KMS-11 (cell line): Measurements from ENCODE around the gene SLC38A9.

Source experiments
- H2AFZ ChIP-seq: fragments of 200-600 bp; sonication (generic); 2 replicates; pipeline ENCODE4 v1.6.1; 2016; ENCODE audit warnings: antibody characterized with exemption, mixed run types, low read depth
- H3K27ac ChIP-seq: fragments of 200-600 bp; sonication (generic); 2 replicates; pipeline ENCODE4 v1.6.1; 2016; ENCODE audit warnings: mild to moderate bottlenecking, mixed run types
- H3K27me3 ChIP-seq: fragments of 200-600 bp; sonication (generic); 2 replicates; pipeline ENCODE4 v1.6.1; 2017; ENCODE audit warnings: mild to moderate bottlenecking, low read depth, mixed run types, moderate library complexity; ENCODE audit not compliant: insufficient read depth
- H3K36me3 ChIP-seq: fragments of 200-600 bp; sonication (generic); 2 replicates; pipeline ENCODE4 v1.6.1; 2017; ENCODE audit warnings: mild to moderate bottlenecking, mixed run types; ENCODE audit not compliant: insufficient read depth
- H3K4me1 ChIP-seq: fragments of 200-600 bp; sonication (generic); 2 replicates; pipeline ENCODE4 v1.6.1; 2016; ENCODE audit warnings: mild to moderate bottlenecking, low read depth, mixed run types; ENCODE audit not compliant: poor library complexity, severe bottlenecking
- H3K4me2 ChIP-seq: fragments of 200-600 bp; sonication (generic); 2 replicates; pipeline ENCODE4 v1.7.0; 2016; ENCODE audit warnings: mild to moderate bottlenecking, mixed run types
- H3K4me3 ChIP-seq: fragments of 200-600 bp; sonication (generic); IDR thresholded peaks from 2 replicates; pipeline ENCODE4 v1.6.1; 2017; ENCODE audit warnings: low read depth, low read length, mixed read lengths; ENCODE audit not compliant: insufficient read depth
- H3K79me2 ChIP-seq: fragments of 200-600 bp; sonication (generic); 2 replicates; pipeline ENCODE4 v1.6.1; 2016; ENCODE audit warnings: low read depth, mixed run types; ENCODE audit not compliant: insufficient read depth
- H3K9ac ChIP-seq: fragments of 200-600 bp; sonication (generic); 2 replicates; pipeline ENCODE4 v1.6.1; 2016; ENCODE audit warnings: mild to moderate bottlenecking, mixed run types
- H4K20me1 ChIP-seq: fragments of 200-600 bp; sonication (generic); 2 replicates; pipeline ENCODE4 v1.6.1; 2016; ENCODE audit warnings: mild to moderate bottlenecking, mixed run types; ENCODE audit not compliant: insufficient read depth
- TF ChIP-seq, protein P1 (sequence below): fragments of 200-600 bp; sonication (generic); conservative IDR thresholded peaks from 2 replicates; pipeline ENCODE4 v1.6.1; 2017; ENCODE audit warnings: low read depth, mild to moderate bottlenecking, antibody characterized with exemption, low read length, moderate library complexity, mixed read lengths

The SLC38A9 gene

DNA sequence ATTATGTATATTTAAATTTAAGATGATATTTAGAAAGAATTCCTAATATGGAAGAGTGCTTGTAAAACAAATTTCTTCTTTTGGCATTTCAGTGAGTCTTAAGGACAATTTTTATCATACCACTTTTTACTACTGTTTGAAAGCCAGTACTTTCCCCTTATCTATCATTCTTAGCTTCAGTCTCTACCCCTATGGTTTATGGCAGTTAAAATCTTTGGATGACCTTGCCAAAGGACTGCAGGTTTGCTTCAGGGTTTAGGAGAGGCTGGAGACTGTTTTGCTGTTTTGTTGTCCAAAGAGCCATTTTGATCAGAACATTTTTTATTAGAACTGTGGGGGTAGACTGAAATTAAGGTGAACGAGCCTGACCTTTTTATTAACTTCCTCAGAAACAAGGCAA, 30.8 kb downstream of the SLC38A9 start:
- Histone ChIP-seq H3K9ac (no peak overlapping the region), H3K79me2 (no peaks in the 10 kb centered on the region), H3K4me3 (no peak overlapping the region), H3K4me1 (peaks cover 11% of the 10 kb centered on the region), H3K27ac (no peak overlapping the region), H2AFZ (no peak overlapping the region), H3K36me3 (no peaks in the 10 kb centered on the region), H3K4me2 (no peak overlapping the region), H4K20me1 (no peaks in the 10 kb centered on the region), H3K27me3 (no peaks in the 10 kb centered on the region)
- TF ChIP-seq, protein P1, sequence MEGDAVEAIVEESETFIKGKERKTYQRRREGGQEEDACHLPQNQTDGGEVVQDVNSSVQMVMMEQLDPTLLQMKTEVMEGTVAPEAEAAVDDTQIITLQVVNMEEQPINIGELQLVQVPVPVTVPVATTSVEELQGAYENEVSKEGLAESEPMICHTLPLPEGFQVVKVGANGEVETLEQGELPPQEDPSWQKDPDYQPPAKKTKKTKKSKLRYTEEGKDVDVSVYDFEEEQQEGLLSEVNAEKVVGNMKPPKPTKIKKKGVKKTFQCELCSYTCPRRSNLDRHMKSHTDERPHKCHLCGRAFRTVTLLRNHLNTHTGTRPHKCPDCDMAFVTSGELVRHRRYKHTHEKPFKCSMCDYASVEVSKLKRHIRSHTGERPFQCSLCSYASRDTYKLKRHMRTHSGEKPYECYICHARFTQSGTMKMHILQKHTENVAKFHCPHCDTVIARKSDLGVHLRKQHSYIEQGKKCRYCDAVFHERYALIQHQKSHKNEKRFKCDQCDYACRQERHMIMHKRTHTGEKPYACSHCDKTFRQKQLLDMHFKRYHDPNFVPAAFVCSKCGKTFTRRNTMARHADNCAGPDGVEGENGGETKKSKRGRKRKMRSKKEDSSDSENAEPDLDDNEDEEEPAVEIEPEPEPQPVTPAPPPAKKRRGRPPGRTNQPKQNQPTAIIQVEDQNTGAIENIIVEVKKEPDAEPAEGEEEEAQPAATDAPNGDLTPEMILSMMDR = no peak

DNA sequence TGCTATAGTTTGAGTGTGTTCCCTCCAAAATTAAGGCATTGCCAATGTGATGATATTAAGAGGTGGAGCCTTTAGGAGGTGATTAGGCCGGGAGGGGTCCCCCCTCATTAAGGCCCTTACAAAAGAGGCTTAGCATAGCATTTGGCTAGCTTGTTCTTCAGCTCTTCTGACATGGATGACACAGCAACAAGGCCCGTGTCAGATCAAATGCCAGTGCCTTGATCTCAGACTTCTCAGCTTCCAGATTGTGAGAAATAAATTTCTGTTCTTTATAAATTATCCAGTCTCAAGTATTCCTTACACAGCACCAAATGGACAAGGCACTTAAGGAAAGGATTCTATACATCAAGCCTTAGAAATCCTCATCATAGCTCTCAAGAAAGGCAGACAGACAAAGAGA, 31.8 kb downstream of the SLC38A9 start:
- H2AFZ ChIP-seq = no peak overlapping the region
- no peak overlapping the region for H3K4me3 ChIP-seq
- H3K9ac ChIP-seq = no peak overlapping the region
- H3K36me3 ChIP-seq = no peaks in the 10 kb centered on the region
- H3K27me3 ChIP-seq = no peaks in the 10 kb centered on the region
- H4K20me1 ChIP-seq = no peaks in the 10 kb centered on the region
- TF ChIP-seq, protein P1 = no peak
- no peaks in the 10 kb centered on the region for H3K79me2 ChIP-seq
- H3K4me1 ChIP-seq = peaks cover 15% of the 10 kb centered on the region
- H3K27ac ChIP-seq = no peak overlapping the region
- no peak overlapping the region for H3K4me2 ChIP-seq

DNA sequence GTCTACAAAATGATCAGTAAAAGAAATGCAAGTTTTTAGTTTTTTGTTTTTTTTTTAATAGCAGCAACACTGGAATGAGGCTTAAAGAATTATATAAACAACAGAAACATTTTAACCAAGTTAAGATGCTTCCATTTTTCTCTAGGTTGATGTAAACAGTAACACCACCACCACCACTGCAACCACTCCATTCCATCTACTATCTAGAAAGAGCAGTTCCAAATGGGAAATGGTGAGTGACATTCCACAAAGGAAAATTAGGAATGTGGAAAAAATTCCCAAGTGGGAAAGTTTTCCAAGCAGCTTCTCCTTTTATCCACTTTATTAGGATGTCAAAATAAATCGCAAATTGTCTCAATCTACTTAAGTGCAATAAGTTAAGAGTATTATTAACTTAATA, 32.6 kb downstream of the SLC38A9 start:
- Histone ChIP-seq H3K27me3 (no peaks in the 10 kb centered on the region), H3K79me2 (no peaks in the 10 kb centered on the region), H2AFZ (no peak overlapping the region), H3K4me3 (no peak overlapping the region), H3K9ac (no peak overlapping the region), H3K36me3 (no peaks in the 10 kb centered on the region), H3K27ac (no peak overlapping the region), H3K4me1 (peaks cover 21% of the 10 kb centered on the region), H4K20me1 (no peaks in the 10 kb centered on the region), H3K4me2 (no peak overlapping the region)
- TF ChIP-seq, protein P1 = no peak

DNA sequence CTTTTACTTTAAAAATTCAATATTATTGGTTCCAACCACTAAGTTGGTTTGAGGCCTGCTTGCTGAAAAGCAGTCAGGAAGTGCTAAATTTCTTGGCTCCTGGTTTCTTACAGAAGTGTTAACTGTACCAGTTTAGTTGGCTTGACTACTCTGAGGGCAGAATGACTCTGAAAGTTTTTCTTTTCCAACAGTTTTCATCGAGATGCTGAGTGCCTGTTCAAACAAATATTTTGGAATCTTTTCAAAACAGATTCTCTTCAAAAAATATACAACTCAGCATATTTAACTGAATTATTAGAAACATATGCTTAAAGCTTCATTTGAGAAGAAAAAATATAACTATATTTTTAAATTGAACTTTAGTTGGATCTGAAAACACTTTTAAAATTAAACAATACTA, 37.0 kb downstream of the SLC38A9 start:
- H3K4me1 ChIP-seq = peaks cover 21% of the 10 kb centered on the region
- H4K20me1 ChIP-seq = no peaks in the 10 kb centered on the region
- no peaks in the 10 kb centered on the region for H3K79me2 ChIP-seq
- H2AFZ ChIP-seq = no peak overlapping the region
- no peaks in the 10 kb centered on the region for H3K27me3 ChIP-seq
- H3K27ac ChIP-seq = no peak overlapping the region
- no peaks in the 10 kb centered on the region for H3K36me3 ChIP-seq
- TF ChIP-seq, protein P1 = no peak
- H3K4me2 ChIP-seq = no peak overlapping the region
- H3K4me3 ChIP-seq = no peak overlapping the region
- H3K9ac ChIP-seq = no peak overlapping the region
